Measurements from ENCODE around the gene PSORS1C2.
"Not testable (repeated sequence)": the region's sequence is repeated elsewhere in the genome, so short reads cannot be mapped to it uniquely, and the experiment has no call there.

The PSORS1C2 gene

GRCh38 chr6:31138982-31139381 is at the start of gene PSORS1C2:
Gene PSORS1C2, minus strand, starts transcription at chr6:31139066. Its CDS starts 40 bp downstream, at chr6:31139026.
- DNase-seq (ENCODE audit: low read depth) = no peak

- DNase-seq (ENCODE audit: low read depth) = no peak
These were observed 48.9 kb upstream of the PSORS1C2 start for GRCh38 chr6:31187780-31188194.

- DNase-seq (ENCODE audit: low read depth) = no peak
These were observed 47.3 kb upstream of the PSORS1C2 start for GRCh38 chr6:31186052-31186734.

- not testable (repeated sequence) for DNase-seq (ENCODE audit: low read depth)
These were observed 46.8 kb upstream of the PSORS1C2 start for GRCh38 chr6:31185695-31186051.

GRCh38 chr6:31183859-31184258 is 45.0 kb upstream of the PSORS1C2 start:
- DNase-seq (ENCODE audit: low read depth) = not testable (repeated sequence)

GRCh38 chr6:31183287-31183686 is 44.4 kb upstream of the PSORS1C2 start:
- not testable (repeated sequence) for DNase-seq (ENCODE audit: low read depth)

- DNase-seq (ENCODE audit: low read depth) = peak; percentile 16
These were observed 41.6 kb upstream of the PSORS1C2 start for GRCh38 chr6:31180500-31180899.

- DNase-seq (ENCODE audit: low read depth) = no peak
These were observed 41.0 kb upstream of the PSORS1C2 start for GRCh38 chr6:31179896-31180295.

GRCh38 chr6:31179042-31179386 is 40.1 kb upstream of the PSORS1C2 start:
- no peak for DNase-seq (ENCODE audit: low read depth)

GRCh38 chr6:31178143-31179041 is 39.5 kb upstream of the PSORS1C2 start:
- no peak for DNase-seq (ENCODE audit: low read depth)

GRCh38 chr6:31175971-31176370 is 37.1 kb upstream of the PSORS1C2 start:
- DNase-seq (ENCODE audit: low read depth) = no peak

- DNase-seq (ENCODE audit: low read depth) = no peak
These were observed 35.5 kb upstream of the PSORS1C2 start for GRCh38 chr6:31174378-31174777.

GRCh38 chr6:31173406-31173805 is 34.5 kb upstream of the PSORS1C2 start:
- DNase-seq (ENCODE audit: low read depth) = no peak

GRCh38 chr6:31172973-31173384 is 34.1 kb upstream of the PSORS1C2 start:
- no peak for DNase-seq (ENCODE audit: low read depth)

- DNase-seq (ENCODE audit: low read depth) = no peak
These were observed 33.4 kb upstream of the PSORS1C2 start for GRCh38 chr6:31171931-31172905.

GRCh38 chr6:31170987-31171671 is 32.3 kb upstream of the PSORS1C2 start:
- no peak for DNase-seq (ENCODE audit: low read depth)

GRCh38 chr6:31170600-31170881 is 31.7 kb upstream of the PSORS1C2 start, which contains the start of gene POU5F1:
Gene POU5F1, minus strand, starts transcription at chr6:31170682. Its CDS starts 62 bp downstream, at chr6:31170620.
- DNase-seq (ENCODE audit: low read depth) = no peak

GRCh38 chr6:31169858-31170599 is 31.2 kb upstream of the PSORS1C2 start:
- not testable (repeated sequence) for DNase-seq (ENCODE audit: low read depth)

- no peak for DNase-seq (ENCODE audit: low read depth)
These were observed 30.4 kb upstream of the PSORS1C2 start for GRCh38 chr6:31169123-31169857.

- DNase-seq (ENCODE audit: low read depth) = no peak
These were observed 29.7 kb upstream of the PSORS1C2 start for GRCh38 chr6:31168606-31169005.

Measured in T-helper 22 cell (primary cell).